Pericardium fibroblast (primary cell): ENCODE data around the gene NUPR2. TPM values are rescaled to one million over a fixed set of nuclear protein-coding genes. Genes with fewer than 3 reads are reported as not detected.

Source experiments
- total RNA-seq: library from RNA; depleted of rRNA; stranded (reverse); fragments of >200 nt; gene quantifications from 2 replicates; pipeline ENCODE4 v1.2.3, GENCODE V29; 2015

The NUPR2 gene, protein sequence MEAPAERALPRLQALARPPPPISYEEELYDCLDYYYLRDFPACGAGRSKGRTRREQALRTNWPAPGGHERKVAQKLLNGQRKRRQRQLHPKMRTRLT
- total RNA-seq = not detected in 2 replicates

DNA sequence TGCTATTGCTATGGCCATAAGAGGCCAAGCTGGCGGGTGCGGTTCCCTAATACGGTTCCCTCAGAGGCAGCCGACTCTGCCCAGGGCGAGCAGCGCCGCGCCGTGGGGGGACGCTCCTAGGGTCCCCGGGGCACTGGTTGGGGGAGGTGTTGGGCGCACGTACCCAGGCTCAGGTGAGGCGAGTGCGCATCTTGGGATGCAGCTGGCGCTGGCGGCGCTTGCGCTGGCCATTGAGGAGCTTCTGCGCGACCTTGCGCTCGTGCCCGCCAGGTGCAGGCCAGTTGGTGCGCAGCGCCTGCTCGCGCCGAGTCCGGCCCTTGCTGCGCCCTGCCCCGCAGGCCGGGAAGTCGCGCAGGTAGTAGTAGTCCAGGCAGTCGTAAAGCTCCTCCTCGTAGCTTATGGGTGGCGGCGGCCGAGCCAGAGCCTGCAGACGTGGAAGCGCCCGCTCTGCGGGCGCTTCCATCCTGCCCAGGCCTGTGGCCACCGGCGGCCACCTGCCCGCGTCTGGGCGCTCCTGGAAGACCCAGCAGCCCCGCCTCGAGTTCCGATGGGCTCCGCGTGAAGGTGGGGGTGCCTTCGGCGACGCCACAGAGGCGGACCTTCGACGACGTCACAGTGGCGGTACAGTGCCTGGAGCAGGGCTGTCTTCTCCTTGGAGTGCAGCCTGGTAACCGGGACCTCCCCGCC lies at the start of gene NUPR2:
Gene NUPR2, minus strand, starts transcription at position 566 of the 687 bp plus-strand sequence. Its CDS starts 103 bp downstream, at position 463.

GRCh38 chr7:56106108-56107073 lies 9.8 kb downstream of the NUPR2 start, which contains the start of gene CHCHD2:
TSS of gene CHCHD2 (minus strand) at chr7:56106476. CDS start at chr7:56106413, 63 bp downstream.

GRCh38 chr7:56092789-56093531 lies 23.3 kb downstream of the NUPR2 start, which contains the start of gene PHKG1:
TSS of gene PHKG1 (minus strand) at chr7:56092952. CDS start at chr7:56088941, 4,011 bp downstream.

Other genes starting within 250 kb of the NUPR2 start
- 0.77 and 2.7 TPM in 2 replicates for gene ZNF713, start 229.0 kb downstream of the NUPR2 start, total RNA-seq
- gene MRPS17, start 164.5 kb downstream of the NUPR2 start, total RNA-seq = 12.0 and 12.9 TPM in 2 replicates
- 35.8 and 55.8 TPM in 2 replicates for gene NIPSNAP2, start 151.8 kb downstream of the NUPR2 start, total RNA-seq
- gene PSPH, start 65.0 kb downstream of the NUPR2 start, total RNA-seq = 38.5 and 69.6 TPM in 2 replicates
- gene CCT6A, start 64.7 kb downstream of the NUPR2 start, total RNA-seq = 76.1 and 92.5 TPM in 2 replicates
- 130 and 163 TPM in 2 replicates for gene SUMF2, start 52.1 kb downstream of the NUPR2 start, total RNA-seq
- gene PHKG1, start 23.5 kb downstream of the NUPR2 start, total RNA-seq = 0.09 and 0.12 TPM in 2 replicates
- 339 and 391 TPM in 2 replicates for gene CHCHD2, start 9.9 kb downstream of the NUPR2 start, total RNA-seq